Large intestine (tissue), 12 donors: Measurements from ENCODE around the gene PI4K2B. TPM values are rescaled to one million over a fixed set of nuclear protein-coding genes. Genes with fewer than 3 reads are reported as not detected.

Experiments used
- DNase-seq, 2 donors: peaks; one replicate each; pipeline versions ENCODE4 v3.0.0 to v3.0.0-alpha.2; 2013
- H3K27ac ChIP-seq: one replicate; pipeline ENCODE4 v1.5.1; 2013; ENCODE audit warnings: low read length
- H3K27me3 ChIP-seq: 2 replicates; pipeline ENCODE4 v1.6.1; 2013; ENCODE audit warnings: low read length; ENCODE audit not compliant: control insufficient read depth, insufficient read depth
- H3K36me3 ChIP-seq: 2 replicates; pipeline ENCODE4 v1.6.1; 2013; ENCODE audit warnings: low read length; ENCODE audit not compliant: control insufficient read depth, insufficient read depth
- H3K4me1 ChIP-seq: one replicate; pipeline ENCODE4 v1.6.1; 2013; ENCODE audit warnings: low read length; ENCODE audit not compliant: control insufficient read depth, insufficient read depth
- H3K4me3 ChIP-seq: one replicate; pipeline ENCODE4 v1.5.1; 2013; ENCODE audit warnings: low read length
- H3K9me3 ChIP-seq: one replicate; pipeline ENCODE4 v1.6.1; 2013; ENCODE audit warnings: mild to moderate bottlenecking, low read depth, low read length, moderate library complexity; ENCODE audit not compliant: control insufficient read depth
- WGBS: methylation state at CpG from one replicate; pipeline ENCODE4 v1.1.5; 2013; ENCODE audit warnings: low lambda C conversion rate; ENCODE audit not compliant: insufficient coverage; 5-methylcytosine and 5-hydroxymethylcytosine counted together
- long read RNA-seq, 11 donors: transcript quantifications; one replicate each; lab custom pipeline, GENCODE V29; 2026
- polyA plus RNA-seq: library from polyadenylated mRNA; unstranded; fragments of 120-200 nt; gene quantifications from one replicate; pipeline ENCODE4 v1.2.1, GENCODE V29; 2013

PI4K2B gene
- polyA plus RNA-seq = 31.8 TPM
- long read RNA-seq, donor 1, partial matches to known transcripts = 0 of 2 reads
- long read RNA-seq, donor 1, other reads (novel, unspliced or antisense) = 0 of 2 reads
- long read RNA-seq, donor 2, transcript PI4K2B-201 (10 exons, 3,540 nt) = major isoform, 5 of 5 reads
- long read RNA-seq, donor 2, partial matches to known transcripts = 0 of 5 reads
- long read RNA-seq, donor 2, other reads (novel, unspliced or antisense) = 0 of 5 reads
- long read RNA-seq, donor 3, transcript PI4K2B-201 (10 exons, 3,540 nt) = major isoform, 10 of 10 reads
- long read RNA-seq, donor 3, partial matches to known transcripts = 0 of 10 reads
- long read RNA-seq, donor 3, other reads (novel, unspliced or antisense) = 0 of 10 reads
- long read RNA-seq, donor 4 = 0 reads
- long read RNA-seq, donor 5, partial matches to known transcripts = 0 of 2 reads
- long read RNA-seq, donor 5, other reads (novel, unspliced or antisense) = 0 of 2 reads
- long read RNA-seq, donor 6, transcript PI4K2B-201 (10 exons, 3,540 nt) = major isoform, 5 of 5 reads
- long read RNA-seq, donor 6, partial matches to known transcripts = 0 of 5 reads
- long read RNA-seq, donor 6, other reads (novel, unspliced or antisense) = 0 of 5 reads
- long read RNA-seq, donor 7, transcript PI4K2B-201 (10 exons, 3,540 nt) = major isoform, 5 of 5 reads
- long read RNA-seq, donor 7, partial matches to known transcripts = 0 of 5 reads
- long read RNA-seq, donor 7, other reads (novel, unspliced or antisense) = 0 of 5 reads
- long read RNA-seq, donor 8, transcript PI4K2B-201 (10 exons, 3,540 nt) = major isoform, 5 of 5 reads
- long read RNA-seq, donor 8, partial matches to known transcripts = 0 of 5 reads
- long read RNA-seq, donor 8, other reads (novel, unspliced or antisense) = 0 of 5 reads
- long read RNA-seq, donor 9, transcript PI4K2B-201 (10 exons, 3,540 nt) = major isoform, 5 of 5 reads
- long read RNA-seq, donor 9, partial matches to known transcripts = 0 of 5 reads
- long read RNA-seq, donor 9, other reads (novel, unspliced or antisense) = 0 of 5 reads
- long read RNA-seq, donor 10, transcript PI4K2B-201 (10 exons, 3,540 nt) = major isoform, 7 of 7 reads
- long read RNA-seq, donor 10, partial matches to known transcripts = 0 of 7 reads
- long read RNA-seq, donor 10, other reads (novel, unspliced or antisense) = 0 of 7 reads
- long read RNA-seq, donor 11, transcript PI4K2B-201 (10 exons, 3,540 nt) = major isoform, 6 of 6 reads
- long read RNA-seq, donor 11, partial matches to known transcripts = 0 of 6 reads
- long read RNA-seq, donor 11, other reads (novel, unspliced or antisense) = 0 of 6 reads

GRCh38 chr4:25233737-25234389 lies at the start of gene PI4K2B:
Gene PI4K2B (plus strand): TSS chr4:25234033. CDS start chr4:25234164, 131 bp downstream.
- peak within 1 kb of the TSS; percentile 87 for H3K27ac ChIP-seq
- H3K4me3 ChIP-seq = peak within 1 kb of the TSS; percentile 93
- peaks cover 14% of the 10 kb centered on the region for H3K4me1 ChIP-seq
- peaks cover 5% of the 10 kb centered on the region for H3K9me3 ChIP-seq
- no CpG with 5 or more reads among the region's 72 CpGs for WGBS
- H3K36me3 ChIP-seq = no peaks in the 10 kb centered on the region
- DNase-seq = peak; percentile 86 to 92
- H3K27me3 ChIP-seq = no peaks in the 10 kb centered on the region

GRCh38 chr4:25184056-25184455 lies 49.8 kb upstream of the PI4K2B start:
- Histone ChIP-seq H3K27me3 (no peaks in the 10 kb centered on the region), H3K4me1 (no peaks in the 10 kb centered on the region), H3K27ac (no peak overlapping the region), H3K9me3 (no peaks in the 10 kb centered on the region), H3K36me3 (no peaks in the 10 kb centered on the region), H3K4me3 (no peak overlapping the region)
- no CpG with 5 or more reads among the region's 4 CpGs for WGBS
- DNase-seq = no peak

- WGBS = no CpG with 5 or more reads among the region's 2 CpGs
- Histone ChIP-seq H3K9me3 (no peaks in the 10 kb centered on the region), H3K36me3 (no peaks in the 10 kb centered on the region), H3K27me3 (no peaks in the 10 kb centered on the region), H3K27ac (peak overlapping the region; percentile 56), H3K4me3 (no peak overlapping the region), H3K4me1 (peaks cover 6% of the 10 kb centered on the region)
- DNase-seq = peak; percentile 71 to 79
Measured at GRCh38 chr4:25190407-25190806, 43.4 kb upstream of the PI4K2B start.

GRCh38 chr4:25198713-25199112 lies 35.1 kb upstream of the PI4K2B start:
- DNase-seq = no peak
- H3K4me3 ChIP-seq = no peak overlapping the region
- no CpG with 5 or more reads among the region's 2 CpGs for WGBS
- no peak overlapping the region for H3K27ac ChIP-seq
- no peaks in the 10 kb centered on the region for H3K36me3 ChIP-seq
- no peaks in the 10 kb centered on the region for H3K9me3 ChIP-seq
- H3K27me3 ChIP-seq = no peaks in the 10 kb centered on the region
- no peaks in the 10 kb centered on the region for H3K4me1 ChIP-seq

GRCh38 chr4:25207997-25208396 lies 25.8 kb upstream of the PI4K2B start:
- H3K27ac ChIP-seq = no peak overlapping the region
- H3K4me1 ChIP-seq = no peaks in the 10 kb centered on the region
- H3K27me3 ChIP-seq = no peaks in the 10 kb centered on the region
- no peaks in the 10 kb centered on the region for H3K36me3 ChIP-seq
- H3K4me3 ChIP-seq = no peak overlapping the region
- DNase-seq = no peak
- H3K9me3 ChIP-seq = peaks cover 2% of the 10 kb centered on the region
- no CpG with 5 or more reads among the region's 1 CpG for WGBS

- Histone ChIP-seq H3K36me3 (no peaks in the 10 kb centered on the region), H3K27me3 (no peaks in the 10 kb centered on the region), H3K27ac (no peak overlapping the region), H3K4me3 (no peak overlapping the region), H3K9me3 (peaks cover 2% of the 10 kb centered on the region), H3K4me1 (no peaks in the 10 kb centered on the region)
- DNase-seq = no peak
- WGBS = no CpG with 5 or more reads among the region's 1 CpG
Measured at GRCh38 chr4:25209702-25210101, 24.1 kb upstream of the PI4K2B start.

DNA sequence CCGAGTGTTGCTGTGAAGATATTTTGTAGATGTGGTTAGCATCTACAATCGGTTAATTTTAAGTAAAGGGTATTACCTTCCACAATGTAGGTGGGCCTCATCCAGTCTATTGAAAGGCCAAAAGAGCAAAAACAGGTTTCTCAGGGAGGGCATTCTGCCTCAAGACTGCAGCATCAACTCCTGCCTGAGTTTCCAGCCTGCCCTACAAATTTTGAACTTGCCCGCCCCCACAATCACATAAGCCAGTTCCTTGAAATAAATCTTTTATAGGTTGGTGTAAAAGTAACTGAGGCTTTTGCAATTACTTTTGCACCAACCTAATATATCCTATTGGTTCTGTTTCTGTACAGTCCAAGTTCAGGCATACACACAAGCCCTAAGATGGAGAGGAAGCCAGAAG lies 22.1 kb upstream of the PI4K2B start:
- Histone ChIP-seq H3K4me3 (no peak overlapping the region), H3K36me3 (no peaks in the 10 kb centered on the region), H3K9me3 (peaks cover 2% of the 10 kb centered on the region), H3K27ac (no peak overlapping the region), H3K4me1 (peaks cover 3% of the 10 kb centered on the region), H3K27me3 (no peaks in the 10 kb centered on the region)
- WGBS = no CpG with 5 or more reads among the region's 3 CpGs
- DNase-seq = no peak

DNA sequence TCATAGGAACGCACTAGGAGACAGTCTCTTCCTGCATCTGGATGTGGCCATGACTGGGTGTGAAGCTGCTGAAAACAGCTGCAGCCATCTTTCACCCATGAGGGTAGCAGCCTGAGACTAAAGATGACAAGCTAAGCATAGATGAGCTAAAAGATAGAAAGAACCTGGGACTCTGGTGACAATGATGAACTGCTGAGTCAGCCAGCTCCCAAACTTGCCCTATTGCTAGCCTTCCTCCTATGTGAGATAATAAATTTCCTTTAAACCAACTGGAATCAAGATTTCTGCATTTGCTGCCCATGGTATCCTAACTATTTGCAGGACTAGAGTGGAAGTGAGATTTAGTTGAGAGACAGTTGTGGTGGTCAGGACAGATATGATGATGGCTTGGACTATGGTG lies 21.0 kb upstream of the PI4K2B start:
- no CpG with 5 or more reads among the region's 1 CpG for WGBS
- peak overlapping the region; percentile 69 for H3K27ac ChIP-seq
- no peaks in the 10 kb centered on the region for H3K36me3 ChIP-seq
- no peaks in the 10 kb centered on the region for H3K27me3 ChIP-seq
- peaks cover 3% of the 10 kb centered on the region for H3K4me1 ChIP-seq
- H3K4me3 ChIP-seq = no peak overlapping the region
- H3K9me3 ChIP-seq = peaks cover 2% of the 10 kb centered on the region
- DNase-seq = no peak

- H3K36me3 ChIP-seq = no peaks in the 10 kb centered on the region
- peak; percentile 44 to 78 for DNase-seq
- peaks cover 3% of the 10 kb centered on the region for H3K4me1 ChIP-seq
- 40% methylated on average over 2 of the region's 3 CpGs for WGBS
- no peaks in the 10 kb centered on the region for H3K27me3 ChIP-seq
- H3K4me3 ChIP-seq = no peak overlapping the region
- H3K9me3 ChIP-seq = peaks cover 2% of the 10 kb centered on the region
- H3K27ac ChIP-seq = peak overlapping the region; percentile 69
Measured at GRCh38 chr4:25213347-25213979, 20.4 kb upstream of the PI4K2B start.
